Breast epithelium (tissue), 3 donors: ENCODE measurements around the gene VGLL1.

ENCODE experiments used
- CTCF ChIP-seq, 3 donors: fragments of 450-650 bp; IDR thresholded peaks; one replicate each; pipeline ENCODE4 v1.5.1; 2016 to 2017; ENCODE audit warnings: antibody characterized with exemption in 3 of 3, mild to moderate bottlenecking in 3 of 3, moderate library complexity in 3 of 3
- POLR2A ChIP-seq: fragments of 450-650 bp; IDR thresholded peaks from one replicate; pipeline ENCODE4 v1.6.1; 2016; ENCODE audit warnings: antibody characterized with exemption, mild to moderate bottlenecking, moderate library complexity
- POLR2AphosphoS5 ChIP-seq, 3 donors: sonication (generic); formaldehyde crosslinking; IDR thresholded peaks; one replicate each; pipeline ENCODE4 v1.6.1; 2017; ENCODE audit warnings: antibody characterized with exemption in 3 of 3

GRCh38 chrX:136555694-136556093 lies 23.7 kb downstream of the VGLL1 start:
- TF ChIP-seq POLR2A (no peak), CTCF (IDR thresholded peaks at IDR 0.05) (no peak), POLR2AphosphoS5 (IDR thresholded peaks at IDR 0.05) (no peak)
